GM12874 (cell line): ENCODE measurements around the gene SOX13.

ENCODE experiments used
- CTCF ChIP-seq: IDR thresholded peaks from 2 replicates; pipeline ENCODE4 v1.5.1; 2011; ENCODE audit warnings: low read depth, mild to moderate bottlenecking, control low read depth, low read length, moderate library complexity; ENCODE audit not compliant: insufficient read depth

Gene SOX13

GRCh38 chr1:204167730-204168129, 94.8 kb downstream of the SOX13 start:
- no peak for TF ChIP-seq CTCF

- no peak for TF ChIP-seq CTCF
Measured at GRCh38 chr1:204169858-204170257, 96.9 kb downstream of the SOX13 start.

- no peak for TF ChIP-seq CTCF
Measured at GRCh38 chr1:204170494-204171155, 97.7 kb downstream of the SOX13 start.

GRCh38 chr1:204171751-204172178, 98.8 kb downstream of the SOX13 start:
- no peak for TF ChIP-seq CTCF

- TF ChIP-seq CTCF: no peak
Measured at GRCh38 chr1:204172404-204173029, 99.6 kb downstream of the SOX13 start.

GRCh38 chr1:204174958-204175357, 102.0 kb downstream of the SOX13 start:
- TF ChIP-seq CTCF: no peak

GRCh38 chr1:204176049-204176448, 103.1 kb downstream of the SOX13 start:
- no peak for TF ChIP-seq CTCF
